Heart left ventricle (tissue), 13 donors: Measurements from ENCODE around the gene ELMOD1.

Source experiments
- POLR2A ChIP-seq, 2 donors: fragments of 450-650 bp; IDR thresholded peaks; one replicate each; pipeline ENCODE4 v1.6.1; 2017; ENCODE audit warnings: antibody characterized with exemption in 2 of 2, mild to moderate bottlenecking in 2 of 2, moderate library complexity in 2 of 2
- TF ChIP-seq, protein P1 (sequence below), 12 donors: fragments of 200-600 bp; sonication (generic) in 4 of 12; IDR thresholded peaks; one replicate each; pipeline versions ENCODE4 v1.5.0 to v1.8.0; 2018 to 2022; ENCODE audit warnings: antibody characterized with exemption in 12 of 12, mild to moderate bottlenecking in 5 of 12
- donor health status: ischemic (EF 13 %, LVEDD 7.1; RV severe dilation, severe dysfunction).
- donor health status: DM: no; HTN: yes; CAD: no.
- donor health status: DM: no; HTN: no; CAD: no.
- donor health status: ischemic (EF 25% LVEDD 6.9; RV normal size, moderate dysfunction).
- donor health status: ischemic (EF 25% LVEDD 5.7; RV mildly dilated, moderate dysfunction).
- donor health status: ischemic (EF 35%, LVEDD 5.7; RV mildly dilated, moderate dysfunction).
- donor health status: nonischemic (EF 11% LVEDD 7.7; RV severe dilation, severe dysfunction).
- donor health status: DM: yes; HTN: yes; CAD: no.
- donor health status: PGD.
- donor health status: ischemic (EF 29% LVEDD 5.4; RV normal size, mild dysfunction).
- donor health status: nonischemic (EF 23%, LVEDD 6.1; RV moderate dilation, normal function).

DNA sequence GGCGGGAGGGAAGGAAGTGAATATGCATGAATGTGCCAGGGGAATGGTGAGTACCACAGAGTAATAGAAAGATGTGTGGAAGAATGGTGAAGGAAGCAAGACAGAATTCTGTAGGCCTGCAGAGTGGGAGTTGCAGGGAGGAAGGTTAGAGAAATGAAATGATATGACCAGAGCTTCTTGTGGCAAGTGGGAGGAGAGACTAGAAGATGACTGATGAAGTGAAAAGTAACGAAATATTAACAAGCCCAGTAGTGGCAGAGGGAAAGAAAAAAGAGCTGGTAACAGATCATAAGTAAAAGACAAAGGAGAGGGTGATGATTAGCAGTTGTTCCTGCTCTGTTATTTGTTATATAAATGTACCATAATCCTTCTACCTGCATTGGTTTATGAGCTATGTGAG is 24.4 kb upstream of the ELMOD1 start:
- TF ChIP-seq, protein P1, sequence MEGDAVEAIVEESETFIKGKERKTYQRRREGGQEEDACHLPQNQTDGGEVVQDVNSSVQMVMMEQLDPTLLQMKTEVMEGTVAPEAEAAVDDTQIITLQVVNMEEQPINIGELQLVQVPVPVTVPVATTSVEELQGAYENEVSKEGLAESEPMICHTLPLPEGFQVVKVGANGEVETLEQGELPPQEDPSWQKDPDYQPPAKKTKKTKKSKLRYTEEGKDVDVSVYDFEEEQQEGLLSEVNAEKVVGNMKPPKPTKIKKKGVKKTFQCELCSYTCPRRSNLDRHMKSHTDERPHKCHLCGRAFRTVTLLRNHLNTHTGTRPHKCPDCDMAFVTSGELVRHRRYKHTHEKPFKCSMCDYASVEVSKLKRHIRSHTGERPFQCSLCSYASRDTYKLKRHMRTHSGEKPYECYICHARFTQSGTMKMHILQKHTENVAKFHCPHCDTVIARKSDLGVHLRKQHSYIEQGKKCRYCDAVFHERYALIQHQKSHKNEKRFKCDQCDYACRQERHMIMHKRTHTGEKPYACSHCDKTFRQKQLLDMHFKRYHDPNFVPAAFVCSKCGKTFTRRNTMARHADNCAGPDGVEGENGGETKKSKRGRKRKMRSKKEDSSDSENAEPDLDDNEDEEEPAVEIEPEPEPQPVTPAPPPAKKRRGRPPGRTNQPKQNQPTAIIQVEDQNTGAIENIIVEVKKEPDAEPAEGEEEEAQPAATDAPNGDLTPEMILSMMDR (IDR thresholded peaks at IDR 0.05), result no peak
- no peak for TF ChIP-seq POLR2A (IDR thresholded peaks at IDR 0.05)
